Activated naive CD8-positive, alpha-beta T cell treated with anti-CD3 and anti-CD28 coated beads, Interleukin-2, amount 10 ng/mL, durations not matched to agents 7 days and 5 days (primary cell): ENCODE measurements around the gene PHYHD1. TPM values are rescaled to one million over a fixed set of nuclear protein-coding genes. Genes with fewer than 3 reads are reported as not detected.
A peak's percentile ranks its signal among the peaks of the same experiment; 100 is the strongest.

Source experiments
- ATAC-seq: fragments of 150-1000 bp; cut with Tn5 transposase; one replicate; pipeline ENCODE4 v1.10.0; 2021; ENCODE audit warnings: low read depth, moderate library complexity
- POLR2A ChIA-PET: fragments of 350-600 bp; sonication (Branson Sonifier 250); formaldehyde crosslinking; loops from one replicate; lab custom pipeline; 2021; ENCODE audit warnings: antibody characterized with exemption; lab: Charles Lee
- DNase-seq: peaks from one replicate; pipeline ENCODE4 v3.0.0; 2021
- H3K27ac Mint-ChIP-seq: one replicate; pipeline ENCODE4 v1.8.0; 2022; ENCODE audit warnings: mild to moderate bottlenecking, mixed read lengths
- H3K27me3 Mint-ChIP-seq: one replicate; pipeline ENCODE4 v1.8.0; 2022; ENCODE audit warnings: mild to moderate bottlenecking, moderate library complexity, mixed read lengths
- H3K36me3 Mint-ChIP-seq: one replicate; pipeline ENCODE4 v1.8.0; 2021; ENCODE audit warnings: mild to moderate bottlenecking, mixed read lengths
- H3K4me1 Mint-ChIP-seq: one replicate; pipeline ENCODE4 v1.8.0; 2021; ENCODE audit warnings: mixed read lengths
- H3K4me3 Mint-ChIP-seq: one replicate; pipeline ENCODE4 v1.8.0; 2022; ENCODE audit warnings: mild to moderate bottlenecking, moderate library complexity, mixed read lengths
- H3K9me3 Mint-ChIP-seq: one replicate; pipeline ENCODE4 v1.8.0; 2021; ENCODE audit warnings: mixed read lengths
- total RNA-seq, 2 experiments: library from RNA; stranded (reverse); gene quantifications; one replicate each; pipeline ENCODE4 v1.2.3, GENCODE V29; 2021

PHYHD1 gene
- total RNA-seq, 2 experiments from 2014 or later: 1.4 to 1.6 TPM

DNA sequence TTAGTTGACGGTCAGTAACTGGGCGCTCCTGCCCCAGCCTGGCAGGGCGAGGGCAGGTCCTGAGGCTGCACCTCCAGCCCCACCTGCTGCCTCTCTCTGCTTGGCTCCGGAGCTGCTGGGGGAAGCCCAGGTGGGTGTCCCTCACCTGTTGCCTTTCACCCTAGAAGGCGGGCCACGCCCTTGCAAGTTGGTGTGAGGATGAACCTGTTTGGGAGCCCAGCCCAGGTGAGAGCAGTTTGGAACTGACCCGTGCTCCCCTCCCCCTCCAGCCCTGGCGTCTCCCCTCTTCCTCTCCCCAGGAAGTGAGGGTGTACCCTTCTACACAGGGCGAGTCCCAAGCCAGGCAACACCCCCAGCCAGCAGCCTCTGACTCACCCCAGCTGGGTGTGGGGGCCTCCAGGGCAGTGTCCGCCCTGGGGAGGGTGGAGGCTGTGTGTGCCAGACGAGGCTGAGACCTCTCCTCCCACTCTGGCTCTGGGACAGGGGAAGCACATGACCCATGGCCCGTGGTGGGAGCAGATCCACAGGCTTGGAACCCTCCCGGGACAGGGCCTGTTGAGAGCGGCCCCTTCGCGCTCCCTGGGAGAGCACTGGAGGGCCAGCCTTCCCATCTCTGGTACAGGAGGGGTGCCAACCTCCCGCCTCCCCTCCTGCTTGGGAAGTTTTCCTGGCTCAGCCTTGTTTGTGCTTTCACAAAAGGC, 28.4 kb upstream of the PHYHD1 start:
- peaks cover 21% of the 10 kb centered on the region for H3K4me1 Mint-ChIP-seq
- no peak for DNase-seq
- no peaks in the 10 kb centered on the region for H3K9me3 Mint-ChIP-seq
- H3K27ac Mint-ChIP-seq: peak overlapping the region; percentile 25
- peak; percentile 77 for ATAC-seq
- POLR2A ChIA-PET: interaction anchor here (0.6 to 0.9 kb wide), 2 partner anchors 10 to 103 kb away, joined by 3 read pairs; no protein-coding TSS in a partner anchor
- peaks cover 16% of the 10 kb centered on the region for H3K36me3 Mint-ChIP-seq
- no peak overlapping the region for H3K4me3 Mint-ChIP-seq
- H3K27me3 Mint-ChIP-seq: no peaks in the 10 kb centered on the region

- DNase-seq (no peak), ATAC-seq (no peak)
- POLR2A ChIA-PET: interaction anchor here (0.5 to 1.0 kb wide), 3 partner anchors 9 to 44 kb away, joined by 3 to 6 read pairs (median 5); no protein-coding TSS in a partner anchor
- peaks cover 27% of the 10 kb centered on the region for H3K4me1 Mint-ChIP-seq
- no peak overlapping the region for H3K4me3 Mint-ChIP-seq
- no peaks in the 10 kb centered on the region for H3K27me3 Mint-ChIP-seq
- peak overlapping the region; percentile 83 for H3K27ac Mint-ChIP-seq
- no peaks in the 10 kb centered on the region for H3K9me3 Mint-ChIP-seq
- peaks cover 20% of the 10 kb centered on the region for H3K36me3 Mint-ChIP-seq
These were observed 27.4 kb upstream of the PHYHD1 start for GRCh38 chr9:128893354-128893753.

DNA sequence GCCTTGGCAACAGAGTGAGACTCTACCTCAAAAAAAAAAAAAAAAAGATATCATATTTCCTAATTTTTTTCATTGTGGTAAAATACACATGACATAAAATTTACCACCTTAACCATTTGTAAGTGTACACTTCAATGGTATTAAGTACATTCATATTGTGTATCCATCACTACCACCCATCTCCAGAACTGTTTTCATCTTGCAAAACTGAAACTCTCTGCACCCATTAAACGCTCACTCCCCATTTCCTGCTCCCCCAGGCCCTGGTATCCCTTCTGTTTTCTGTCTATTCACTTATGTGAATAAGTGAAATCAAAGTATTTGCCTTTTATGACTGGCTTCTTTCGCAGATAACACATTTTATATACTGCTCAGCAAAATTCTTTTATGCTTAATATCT, 26.0 kb upstream of the PHYHD1 start:
- peak overlapping the region; percentile 33 for H3K4me3 Mint-ChIP-seq
- H3K36me3 Mint-ChIP-seq: peaks cover 18% of the 10 kb centered on the region
- DNase-seq (no peak), ATAC-seq (no peak)
- no peaks in the 10 kb centered on the region for H3K27me3 Mint-ChIP-seq
- H3K27ac Mint-ChIP-seq: peak overlapping the region; percentile 72
- H3K4me1 Mint-ChIP-seq: peaks cover 40% of the 10 kb centered on the region
- POLR2A ChIA-PET: interaction anchor here (0.7 kb wide), 1 partner anchor 628 kb away, joined by 4 read pairs; no protein-coding TSS in a partner anchor
- no peaks in the 10 kb centered on the region for H3K9me3 Mint-ChIP-seq

- POLR2A ChIA-PET: interaction anchor here (0.6 kb wide), 1 partner anchor 1101 kb away, joined by 3 read pairs; no protein-coding TSS in a partner anchor
- Mint-ChIP-seq H3K27me3 (no peaks in the 10 kb centered on the region), H3K9me3 (no peaks in the 10 kb centered on the region), H3K4me1 (peaks cover 47% of the 10 kb centered on the region), H3K27ac (peak overlapping the region; percentile 75), H3K4me3 (no peak overlapping the region), H3K36me3 (peaks cover 18% of the 10 kb centered on the region)
- DNase-seq: no peak
- ATAC-seq: no peak
These were observed 25.2 kb upstream of the PHYHD1 start for GRCh38 chr9:128895556-128895955.

DNA sequence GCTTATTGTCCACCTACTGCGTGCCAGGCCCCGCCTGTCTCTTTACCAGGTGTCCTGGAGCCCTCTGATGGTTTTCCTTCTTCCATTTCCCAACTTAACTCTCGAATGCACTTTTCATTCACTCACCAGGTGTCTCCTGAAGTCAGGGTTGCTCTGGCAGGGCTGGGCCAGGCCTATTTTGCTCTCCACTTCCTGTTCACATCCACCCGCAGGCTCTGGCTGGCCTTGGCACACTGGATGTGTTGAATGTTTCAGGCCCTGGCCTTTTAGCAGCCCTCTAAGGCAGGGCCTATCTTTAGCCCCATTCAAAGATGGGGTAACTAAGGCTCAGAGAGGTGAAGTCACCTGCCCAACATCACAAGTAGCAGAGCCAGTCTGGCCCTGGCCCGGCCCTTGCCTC, 22.4 kb upstream of the PHYHD1 start:
- DNase-seq: no peak
- peaks cover 64% of the 10 kb centered on the region for H3K4me1 Mint-ChIP-seq
- H3K9me3 Mint-ChIP-seq: no peaks in the 10 kb centered on the region
- H3K4me3 Mint-ChIP-seq: peak overlapping the region; percentile 45
- H3K27me3 Mint-ChIP-seq: no peaks in the 10 kb centered on the region
- POLR2A ChIA-PET: interaction anchor here (1.0 to 1.6 kb wide), 3 partner anchors 11 to 17 kb away, joined by 3 to 4 read pairs (median 3); partner anchors contain the start of genes KYAT1 and LRRC8A
- ATAC-seq: no peak
- peaks cover 16% of the 10 kb centered on the region for H3K36me3 Mint-ChIP-seq
- peak overlapping the region; percentile 99 for H3K27ac Mint-ChIP-seq

DNA sequence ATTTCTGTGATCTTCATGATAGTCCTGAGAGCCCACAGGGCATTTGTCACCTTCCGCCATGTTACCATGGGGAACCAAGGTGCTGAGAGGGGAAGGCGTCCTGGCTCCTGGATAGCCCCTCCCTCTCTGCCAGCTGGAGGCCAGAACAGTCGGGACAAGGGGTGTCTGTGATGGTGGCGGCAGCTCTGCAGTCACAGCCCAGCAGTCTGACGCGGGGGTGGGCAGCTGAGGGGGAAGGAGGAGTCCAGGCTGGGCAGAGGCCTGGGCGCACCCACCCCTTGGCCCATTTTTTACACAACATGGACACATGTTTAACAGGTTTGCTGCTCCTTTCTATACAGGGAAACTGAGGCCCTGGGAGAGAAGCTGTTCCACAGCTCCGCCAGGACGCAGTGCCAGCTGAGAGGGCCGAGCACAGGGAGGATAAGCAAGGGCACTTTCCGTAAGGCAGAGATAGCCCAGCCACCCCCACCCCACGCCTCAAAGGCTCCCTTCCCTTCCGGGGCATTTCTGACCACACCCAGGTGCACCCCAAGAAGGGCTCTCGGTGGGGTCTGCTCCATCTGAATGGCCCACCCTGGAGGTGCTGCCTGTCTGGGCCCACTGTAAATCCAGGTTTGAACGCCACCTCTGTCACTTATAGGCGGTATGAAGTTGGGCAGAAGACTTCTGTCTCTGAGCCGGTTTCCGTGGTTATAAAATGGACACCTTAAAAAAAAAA, 21.8 kb upstream of the PHYHD1 start:
- H3K9me3 Mint-ChIP-seq: no peaks in the 10 kb centered on the region
- ATAC-seq (no peak), DNase-seq (no peak)
- peak overlapping the region; percentile 80 for H3K4me3 Mint-ChIP-seq
- peaks cover 67% of the 10 kb centered on the region for H3K4me1 Mint-ChIP-seq
- no peaks in the 10 kb centered on the region for H3K27me3 Mint-ChIP-seq
- H3K27ac Mint-ChIP-seq: peak overlapping the region; percentile 99
- POLR2A ChIA-PET: interaction anchor here (1.1 to 1.6 kb wide), 2 partner anchors 10 to 18 kb away, joined by 3 to 4 read pairs; partner anchors contain the start of gene KYAT1
- H3K36me3 Mint-ChIP-seq: peaks cover 13% of the 10 kb centered on the region

DNA sequence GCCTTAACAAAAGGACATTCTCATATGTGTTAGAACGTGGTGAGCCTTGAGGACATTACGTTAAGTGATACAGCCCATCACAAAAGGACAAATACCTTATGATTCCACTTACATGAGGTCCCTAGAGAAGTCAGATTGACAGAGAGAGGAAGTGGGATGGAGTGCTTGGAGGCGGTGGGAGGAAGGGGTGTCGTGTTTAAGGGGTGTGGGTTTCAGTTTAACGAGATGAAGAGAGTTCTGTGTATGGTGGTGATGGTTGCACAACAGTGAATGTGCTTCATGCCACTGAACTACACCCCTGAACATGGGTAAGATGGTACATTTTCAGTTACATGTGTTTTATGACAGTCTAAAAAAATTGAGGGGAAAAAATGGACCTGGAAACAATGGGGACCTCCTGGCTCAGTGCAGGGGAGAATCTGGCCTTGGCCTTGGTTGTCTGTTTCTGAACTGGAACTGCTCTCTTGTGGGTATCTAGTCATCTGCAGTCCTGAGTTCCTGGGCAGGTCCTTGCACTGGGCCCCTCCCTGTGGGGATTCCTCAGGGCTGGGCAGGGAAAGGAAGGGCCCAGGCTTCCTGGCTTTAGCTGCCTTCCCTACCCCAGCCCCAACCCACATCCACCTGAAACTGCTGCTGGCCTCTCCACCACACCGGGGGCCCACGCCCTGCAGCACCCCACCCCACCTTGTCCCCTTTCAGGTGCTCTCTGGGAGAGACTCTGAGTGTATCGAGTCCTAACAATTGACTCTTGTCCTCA, 21.0 kb upstream of the PHYHD1 start:
- ATAC-seq (peak; percentile 35), DNase-seq (peak; percentile 53)
- Mint-ChIP-seq H3K27me3 (no peaks in the 10 kb centered on the region), H3K27ac (peak overlapping the region; percentile 99), H3K4me3 (peak overlapping the region; percentile 80), H3K36me3 (peaks cover 12% of the 10 kb centered on the region), H3K9me3 (no peaks in the 10 kb centered on the region), H3K4me1 (peaks cover 64% of the 10 kb centered on the region)
- POLR2A ChIA-PET: interaction anchor here (1.1 to 3.9 kb wide), 4 partner anchors 9 to 22 kb away, joined by 3 to 34 read pairs (median 4); partner anchors contain the start of genes KYAT1 and LRRC8A

- no peak overlapping the region for H3K4me3 Mint-ChIP-seq
- DNase-seq (no peak), ATAC-seq (no peak)
- no peaks in the 10 kb centered on the region for H3K27me3 Mint-ChIP-seq
- H3K36me3 Mint-ChIP-seq: peaks cover 8% of the 10 kb centered on the region
- peak overlapping the region; percentile 99 for H3K27ac Mint-ChIP-seq
- H3K4me1 Mint-ChIP-seq: peaks cover 55% of the 10 kb centered on the region
- POLR2A ChIA-PET: interaction anchor here (0.6 to 3.9 kb wide), 7 partner anchors 8 to 97 kb away, joined by 3 to 34 read pairs (median 4); partner anchors contain the start of genes KYAT1 and LRRC8A
- H3K9me3 Mint-ChIP-seq: no peaks in the 10 kb centered on the region
These were observed 19.4 kb upstream of the PHYHD1 start for GRCh38 chr9:128901379-128901778.

- Mint-ChIP-seq H3K4me3 (peak overlapping the region; percentile 81), H3K4me1 (peaks cover 56% of the 10 kb centered on the region), H3K27me3 (no peaks in the 10 kb centered on the region), H3K9me3 (no peaks in the 10 kb centered on the region), H3K36me3 (peaks cover 8% of the 10 kb centered on the region), H3K27ac (peak overlapping the region; percentile 99)
- no peak for DNase-seq
- POLR2A ChIA-PET: interaction anchor here (0.6 to 3.9 kb wide), 7 partner anchors 8 to 24 kb away, joined by 3 to 34 read pairs (median 3); partner anchors contain the start of genes KYAT1 and LRRC8A
- peak; percentile 17 for ATAC-seq
These were observed 19.0 kb upstream of the PHYHD1 start for GRCh38 chr9:128901822-128902221.

DNA sequence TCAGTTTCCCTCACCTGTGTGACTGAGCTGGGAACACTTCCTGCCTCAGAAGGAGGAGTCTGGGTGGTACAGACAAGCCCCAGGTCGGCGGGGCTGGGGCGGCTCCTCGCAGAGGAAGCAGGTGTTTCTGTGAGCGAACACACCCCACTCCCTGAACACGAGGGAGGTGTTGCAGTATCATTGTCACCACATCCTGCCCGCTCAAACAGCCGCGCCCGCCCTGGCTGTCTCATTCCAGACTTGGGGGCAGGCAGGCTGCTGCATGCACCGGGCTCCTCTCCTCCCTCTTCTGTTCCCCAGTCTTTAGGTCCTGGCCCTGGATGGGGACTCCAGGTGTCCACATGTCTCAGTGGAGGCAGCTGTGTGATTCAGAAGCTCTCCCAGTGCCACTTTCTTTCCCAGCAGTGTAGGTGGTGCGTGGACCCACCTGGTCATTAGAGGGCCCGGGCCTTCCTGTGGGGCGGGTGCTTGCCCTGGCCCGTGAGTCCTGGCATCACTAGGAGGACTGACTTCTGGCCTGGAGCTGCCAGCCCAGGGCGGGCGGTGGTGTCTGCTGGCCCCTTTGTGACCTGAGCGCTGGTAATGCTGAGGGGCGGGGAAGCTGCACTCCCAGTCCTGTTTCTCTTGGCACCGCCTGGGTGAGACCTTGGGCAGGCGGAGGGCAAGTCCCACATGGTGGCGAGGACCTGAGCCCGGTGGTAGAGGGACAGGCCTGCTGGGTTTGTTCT, 18.3 kb upstream of the PHYHD1 start:
- H3K4me3 Mint-ChIP-seq: peak overlapping the region; percentile 81
- ATAC-seq: peak; percentile 87
- POLR2A ChIA-PET: interaction anchor here (0.6 to 3.9 kb wide), 6 partner anchors 9 to 83 kb away, joined by 3 to 34 read pairs (median 3); partner anchors contain the start of genes KYAT1 and LRRC8A
- no peaks in the 10 kb centered on the region for H3K9me3 Mint-ChIP-seq
- H3K4me1 Mint-ChIP-seq: peaks cover 56% of the 10 kb centered on the region
- no peaks in the 10 kb centered on the region for H3K27me3 Mint-ChIP-seq
- H3K27ac Mint-ChIP-seq: peak overlapping the region; percentile 99
- peak; percentile 87 for DNase-seq
- peaks cover 8% of the 10 kb centered on the region for H3K36me3 Mint-ChIP-seq

DNA sequence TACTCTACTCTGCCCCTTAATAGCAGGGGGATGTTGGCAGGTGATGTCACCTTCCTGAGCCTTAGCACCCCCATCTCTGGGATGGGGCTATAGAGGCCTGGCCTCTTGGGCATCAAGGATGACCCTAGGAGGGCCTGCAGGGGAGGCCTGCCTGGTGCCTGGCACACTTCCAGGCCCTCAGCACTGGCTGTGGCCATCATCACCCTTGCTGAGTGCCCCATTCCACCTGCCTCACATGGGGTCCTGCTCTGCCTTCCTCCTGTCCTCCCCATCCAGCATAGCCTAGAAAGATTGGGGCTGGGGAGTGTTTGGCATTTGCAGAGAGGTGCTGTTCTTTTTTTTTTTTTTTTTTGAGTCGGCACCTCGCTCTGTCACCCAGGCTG, 17.7 kb upstream of the PHYHD1 start:
- DNase-seq (no peak), ATAC-seq (no peak)
- H3K27ac Mint-ChIP-seq: peak overlapping the region; percentile 99
- H3K9me3 Mint-ChIP-seq: no peaks in the 10 kb centered on the region
- peaks cover 9% of the 10 kb centered on the region for H3K36me3 Mint-ChIP-seq
- POLR2A ChIA-PET: interaction anchor here (0.6 to 3.9 kb wide), 3 partner anchors 10 to 33 kb away, joined by 4 to 34 read pairs (median 5); partner anchors contain the start of genes KYAT1 and LRRC8A
- H3K4me3 Mint-ChIP-seq: peak overlapping the region; percentile 81
- H3K4me1 Mint-ChIP-seq: peaks cover 53% of the 10 kb centered on the region
- no peaks in the 10 kb centered on the region for H3K27me3 Mint-ChIP-seq
